Measurements from ENCODE around the gene APC2. TPM values are rescaled to one million over a fixed set of nuclear protein-coding genes. Genes with fewer than 3 reads are reported as not detected.

APC2 gene
- total RNA-seq = 10 to 100 TPM; 46.3 to 82.4 TPM
- 100 to 1,000 TPM; 168 to 190 TPM for polyA plus RNA-seq (ENCODE audit: insufficient read length in 2 of 2)
- long read RNA-seq, donor 1, partial matches to known transcripts = 29 of 38 reads
- long read RNA-seq, donor 1, other reads (novel, unspliced or antisense) = 5 of 38 reads
- long read RNA-seq, donor 2 = 0 reads
- long read RNA-seq, donor 3, partial matches to known transcripts = 0 of 22 reads
- long read RNA-seq, donor 3, other reads (novel, unspliced or antisense) = 22 of 22 reads
- long read RNA-seq, donor 4 = 0 reads

- H3K9me3 ChIP-seq (ENCODE audit: control insufficient read depth, insufficient read depth, low read length) = no peaks in the 10 kb centered on the region
- peaks cover 89% of the 10 kb centered on the region for H3K4me1 ChIP-seq (ENCODE audit: control insufficient read depth, insufficient read depth, low read length)
- peak within 1 kb of the TSS; percentile 94 for H3K27ac ChIP-seq (ENCODE audit: low read depth, low read length)
- under 1% methylated on average over 64 of the region's 74 CpGs for WGBS (ENCODE audit: insufficient coverage)
- no peaks in the 10 kb centered on the region for H3K27me3 ChIP-seq (ENCODE audit: control insufficient read depth, insufficient read depth, low read length)
- DNase-seq (ENCODE audit: low read depth in 4 of 6, low spot score in 6 of 6) = peak in 4 of 6 donors; percentile 86 to 98 (median 94)
- H3K4me3 ChIP-seq (ENCODE audit: low read depth, low read length) = peak within 1 kb of the TSS; percentile 58
- peaks cover 34% of the 10 kb centered on the region for H3K36me3 ChIP-seq (ENCODE audit: control insufficient read depth, insufficient read depth, low read length)
Measured at GRCh38 chr19:1449467-1450442, at the start of gene APC2. TSS of gene APC2 (plus strand) at chr19:1450121. CDS start at chr19:1453002, 2,881 bp downstream.

- Histone ChIP-seq H3K4me1 (ENCODE audit: control insufficient read depth, insufficient read depth, low read length) (peaks cover 40% of the 10 kb centered on the region), H3K27ac (ENCODE audit: low read depth, low read length) (no peak overlapping the region), H3K4me3 (ENCODE audit: low read depth, low read length) (peak overlapping the region; percentile 50), H3K36me3 (ENCODE audit: control insufficient read depth, insufficient read depth, low read length) (peaks cover 49% of the 10 kb centered on the region), H3K9me3 (ENCODE audit: control insufficient read depth, insufficient read depth, low read length) (no peaks in the 10 kb centered on the region), H3K27me3 (ENCODE audit: control insufficient read depth, insufficient read depth, low read length) (no peaks in the 10 kb centered on the region)
- WGBS (ENCODE audit: insufficient coverage) = 31% methylated on average over 28 of the region's 36 CpGs
- no peak for DNase-seq (ENCODE audit: low read depth in 4 of 6, low spot score in 6 of 6)
Measured at GRCh38 chr19:1400281-1401137, 49.4 kb upstream of the APC2 start.

GRCh38 chr19:1401138-1401888 lies 48.6 kb upstream of the APC2 start, which contains the start of gene GAMT:
TSS of gene GAMT (minus strand) at chr19:1401542. CDS start at chr19:1401476, 66 bp downstream.
- DNase-seq (ENCODE audit: low read depth in 4 of 6, low spot score in 6 of 6) = peak in 3 of 6 donors; percentile 56 to 87 (median 87)
- Histone ChIP-seq H3K27ac (ENCODE audit: low read depth, low read length) (peak within 1 kb of the TSS; percentile 52), H3K9me3 (ENCODE audit: control insufficient read depth, insufficient read depth, low read length) (no peaks in the 10 kb centered on the region), H3K4me3 (ENCODE audit: low read depth, low read length) (peak within 1 kb of the TSS; percentile 50), H3K4me1 (ENCODE audit: control insufficient read depth, insufficient read depth, low read length) (peaks cover 35% of the 10 kb centered on the region), H3K36me3 (ENCODE audit: control insufficient read depth, insufficient read depth, low read length) (peaks cover 41% of the 10 kb centered on the region), H3K27me3 (ENCODE audit: control insufficient read depth, insufficient read depth, low read length) (no peaks in the 10 kb centered on the region)
- WGBS (ENCODE audit: insufficient coverage) = under 1% methylated on average over 82 of the region's 87 CpGs

- Histone ChIP-seq H3K9me3 (ENCODE audit: control insufficient read depth, insufficient read depth, low read length) (no peaks in the 10 kb centered on the region), H3K4me1 (ENCODE audit: control insufficient read depth, insufficient read depth, low read length) (peaks cover 40% of the 10 kb centered on the region), H3K27ac (ENCODE audit: low read depth, low read length) (peak overlapping the region; percentile 52), H3K4me3 (ENCODE audit: low read depth, low read length) (peak overlapping the region; percentile 33), H3K27me3 (ENCODE audit: control insufficient read depth, insufficient read depth, low read length) (no peaks in the 10 kb centered on the region), H3K36me3 (ENCODE audit: control insufficient read depth, insufficient read depth, low read length) (peaks cover 35% of the 10 kb centered on the region)
- 84% methylated on average over 2 of the region's 11 CpGs for WGBS (ENCODE audit: insufficient coverage)
- no peak for DNase-seq (ENCODE audit: low read depth in 4 of 6, low spot score in 6 of 6)
Measured at GRCh38 chr19:1401889-1402217, 48.1 kb upstream of the APC2 start.

- no peak for DNase-seq (ENCODE audit: low read depth in 4 of 6, low spot score in 6 of 6)
- no peaks in the 10 kb centered on the region for H3K27me3 ChIP-seq (ENCODE audit: control insufficient read depth, insufficient read depth, low read length)
- no peak overlapping the region for H3K27ac ChIP-seq (ENCODE audit: low read depth, low read length)
- no peak overlapping the region for H3K4me3 ChIP-seq (ENCODE audit: low read depth, low read length)
- H3K36me3 ChIP-seq (ENCODE audit: control insufficient read depth, insufficient read depth, low read length) = peaks cover 29% of the 10 kb centered on the region
- 70% methylated on average over 24 of the region's 25 CpGs for WGBS (ENCODE audit: insufficient coverage)
- H3K4me1 ChIP-seq (ENCODE audit: control insufficient read depth, insufficient read depth, low read length) = peaks cover 41% of the 10 kb centered on the region
- H3K9me3 ChIP-seq (ENCODE audit: control insufficient read depth, insufficient read depth, low read length) = no peaks in the 10 kb centered on the region
Measured at GRCh38 chr19:1402411-1403070, 47.4 kb upstream of the APC2 start.

GRCh38 chr19:1406774-1407527 lies 43.0 kb upstream of the APC2 start:
- Histone ChIP-seq H3K27me3 (ENCODE audit: control insufficient read depth, insufficient read depth, low read length) (no peaks in the 10 kb centered on the region), H3K27ac (ENCODE audit: low read depth, low read length) (peak overlapping the region; percentile 75), H3K9me3 (ENCODE audit: control insufficient read depth, insufficient read depth, low read length) (no peaks in the 10 kb centered on the region), H3K36me3 (ENCODE audit: control insufficient read depth, insufficient read depth, low read length) (peaks cover 34% of the 10 kb centered on the region), H3K4me1 (ENCODE audit: control insufficient read depth, insufficient read depth, low read length) (peaks cover 55% of the 10 kb centered on the region), H3K4me3 (ENCODE audit: low read depth, low read length) (peak overlapping the region; percentile 71)
- under 1% methylated on average over 72 of the region's 72 CpGs for WGBS (ENCODE audit: insufficient coverage)
- DNase-seq (ENCODE audit: low read depth in 4 of 6, low spot score in 6 of 6) = peak; percentile 95 to 100 (median 98)

GRCh38 chr19:1407528-1408299 lies 42.2 kb upstream of the APC2 start, which contains the start of gene DAZAP1:
TSS of gene DAZAP1 (plus strand) at chr19:1407586. CDS start at chr19:1407774, 188 bp downstream.
- Histone ChIP-seq H3K27me3 (ENCODE audit: control insufficient read depth, insufficient read depth, low read length) (no peaks in the 10 kb centered on the region), H3K9me3 (ENCODE audit: control insufficient read depth, insufficient read depth, low read length) (no peaks in the 10 kb centered on the region), H3K4me1 (ENCODE audit: control insufficient read depth, insufficient read depth, low read length) (peaks cover 55% of the 10 kb centered on the region), H3K36me3 (ENCODE audit: control insufficient read depth, insufficient read depth, low read length) (peaks cover 42% of the 10 kb centered on the region), H3K4me3 (ENCODE audit: low read depth, low read length) (peak within 1 kb of the TSS; percentile 85), H3K27ac (ENCODE audit: low read depth, low read length) (peak within 1 kb of the TSS; percentile 83)
- no peak for DNase-seq (ENCODE audit: low read depth in 4 of 6, low spot score in 6 of 6)
- WGBS (ENCODE audit: insufficient coverage) = under 1% methylated on average over 121 of the region's 121 CpGs
